Dedifferentiated amniotic fluid mesenchymal stem cell (primary cell): ENCODE results near the gene APRT.
A peak's percentile ranks its signal among the peaks of the same experiment; 100 is the strongest.

Experiments
- DNase-seq: peaks from one replicate; pipeline ENCODE4 v3.0.0-alpha.2; 2016; ENCODE audit errors: extremely low spot score

Gene APRT

GRCh38 chr16:88807626-88808453 is 3.9 kb downstream of the APRT start:
- DNase-seq: no peak

- no peak for DNase-seq
Measured at GRCh38 chr16:88807142-88807625, 4.5 kb downstream of the APRT start.

GRCh38 chr16:88806491-88807111 is 5.1 kb downstream of the APRT start:
- no peak for DNase-seq

GRCh38 chr16:88805887-88806393 is 5.8 kb downstream of the APRT start:
- no peak for DNase-seq

- DNase-seq: no peak
Measured at GRCh38 chr16:88805340-88805715, 6.4 kb downstream of the APRT start.

GRCh38 chr16:88804552-88805339 is 7.0 kb downstream of the APRT start:
- no peak for DNase-seq

GRCh38 chr16:88804173-88804551 is 7.6 kb downstream of the APRT start:
- no peak for DNase-seq

GRCh38 chr16:88803264-88803987 is 8.3 kb downstream of the APRT start, which contains the start of gene CDT1:
CDT1 (plus strand) TSS chr16:88803789; CDS start chr16:88803832, 43 bp downstream.
- peak; percentile 22 for DNase-seq

GRCh38 chr16:88800277-88800592 is 11.5 kb downstream of the APRT start:
- DNase-seq: no peak

- no peak for DNase-seq
Measured at GRCh38 chr16:88799569-88800276, 12.0 kb downstream of the APRT start.

GRCh38 chr16:88798772-88799455 is 12.8 kb downstream of the APRT start:
- no peak for DNase-seq

- DNase-seq: no peak
Measured at GRCh38 chr16:88798073-88798472, 13.7 kb downstream of the APRT start.

GRCh38 chr16:88796278-88796677 is 15.4 kb downstream of the APRT start:
- DNase-seq: no peak

GRCh38 chr16:88793251-88793954 is 18.3 kb downstream of the APRT start:
- no peak for DNase-seq

GRCh38 chr16:88792668-88793250 is 19.0 kb downstream of the APRT start:
- no peak for DNase-seq

- no peak for DNase-seq
Measured at GRCh38 chr16:88792078-88792550, 19.6 kb downstream of the APRT start.

- DNase-seq: no peak
Measured at GRCh38 chr16:88790312-88791211, 21.2 kb downstream of the APRT start.

GRCh38 chr16:88789594-88789993 is 22.1 kb downstream of the APRT start:
- no peak for DNase-seq
